BLaER1 treated with 17β-estradiol and CSF1 and Interleukin-3, amounts not matched to agents 10 nM and 100 nM (cell line): ENCODE results near the gene GNAI3.

ENCODE experiments used
- H3K27ac ChIP-seq, 11 experiments: shearing (Covaris generic); formaldehyde crosslinking; 2 replicates each; pipeline ENCODE4 v1.8.1; 2022
- H3K27me3 ChIP-seq, 11 experiments: shearing (Covaris generic); formaldehyde crosslinking; 2 replicates each; pipeline ENCODE4 v1.8.1; 2022
- H3K36me3 ChIP-seq, 11 experiments: shearing (Covaris generic); formaldehyde crosslinking; 2 replicates each; pipeline ENCODE4 v1.8.1; 2022
- H3K4me1 ChIP-seq, 10 experiments: shearing (Covaris generic); formaldehyde crosslinking; 2 replicates each; pipeline ENCODE4 v1.8.1; 2022
- H3K4me2 ChIP-seq, 11 experiments: shearing (Covaris generic); formaldehyde crosslinking; 2 replicates each; pipeline ENCODE4 v1.8.1; 2022
- H3K4me3 ChIP-seq, 10 experiments: shearing (Covaris generic); formaldehyde crosslinking; 2 replicates each; pipeline ENCODE4 v1.8.1; 2022
- H3K9ac ChIP-seq, 11 experiments: shearing (Covaris generic); formaldehyde crosslinking; 2 replicates each; pipeline ENCODE4 v1.8.1; 2022
- H3K9me3 ChIP-seq, 11 experiments: shearing (Covaris generic); formaldehyde crosslinking; replicated peaks in 1 of 11; 2 replicates each; pipeline ENCODE4 v1.8.1; 2022
- H4K20me1 ChIP-seq, 11 experiments: shearing (Covaris generic); formaldehyde crosslinking; 2 replicates each; pipeline ENCODE4 v1.8.1; 2022
- Cebpa-rat ChIP-seq, 11 experiments: shearing (Covaris generic); IDR thresholded peaks; 2 replicates each; pipeline ENCODE4 v1.8.1; 2022

The GNAI3 gene

GRCh38 chr1:109521002-109521951 lies 27.1 kb upstream of the GNAI3 start:
- Histone ChIP-seq H4K20me1 (no peaks in the 10 kb centered on the region), H3K4me2 (no peak overlapping the region), H3K9me3 (no peaks in the 10 kb centered on the region), H3K4me1 (no peaks in the 10 kb centered on the region; a peak in 1 of 20 replicates), H3K27ac (no peak overlapping the region), H3K27me3 (no peaks in the 10 kb centered on the region), H3K9ac (no peak overlapping the region), H3K4me3 (no peak overlapping the region), H3K36me3 (no peaks in the 10 kb centered on the region)
- no peak for TF ChIP-seq Cebpa-rat (IDR thresholded peaks at IDR 0.05)

- H3K27ac ChIP-seq, result no peak overlapping the region
- H3K9ac ChIP-seq, result no peak overlapping the region
- no peak overlapping the region for H3K4me3 ChIP-seq
- peaks cover 0 to 3% (median under 1%) of the 10 kb centered on the region in 10 experiments; a peak in 9 of 20 replicates for H3K4me1 ChIP-seq
- TF ChIP-seq Cebpa-rat (IDR thresholded peaks at IDR 0.05), result no peak
- H3K4me2 ChIP-seq, result no peak overlapping the region
- no peaks in the 10 kb centered on the region for H3K27me3 ChIP-seq
- no peaks in the 10 kb centered on the region for H3K36me3 ChIP-seq
- H3K9me3 ChIP-seq, result no peaks in the 10 kb centered on the region
- no peaks in the 10 kb centered on the region for H4K20me1 ChIP-seq
Measured at GRCh38 chr1:109522026-109522425, 26.4 kb upstream of the GNAI3 start.

- no peak overlapping the region for H3K4me3 ChIP-seq
- no peak overlapping the region for H3K27ac ChIP-seq
- H3K27me3 ChIP-seq, result no peaks in the 10 kb centered on the region
- no peak for TF ChIP-seq Cebpa-rat (IDR thresholded peaks at IDR 0.05)
- H4K20me1 ChIP-seq, result no peaks in the 10 kb centered on the region
- H3K9me3 ChIP-seq, result no peaks in the 10 kb centered on the region
- no peak overlapping the region for H3K4me2 ChIP-seq
- no peak overlapping the region for H3K9ac ChIP-seq
- H3K36me3 ChIP-seq, result no peaks in the 10 kb centered on the region
- H3K4me1 ChIP-seq, result peaks cover 0 to 14% (median 8%) of the 10 kb centered on the region in 10 experiments; a peak in 11 of 20 replicates
Measured at GRCh38 chr1:109523706-109524105, 24.7 kb upstream of the GNAI3 start.

GRCh38 chr1:109527098-109527811 lies 21.2 kb upstream of the GNAI3 start:
- no peak overlapping the region for H3K4me3 ChIP-seq
- H4K20me1 ChIP-seq, result no peaks in the 10 kb centered on the region
- no peaks in the 10 kb centered on the region for H3K36me3 ChIP-seq
- H3K27ac ChIP-seq, result no peak overlapping the region
- H3K27me3 ChIP-seq, result no peaks in the 10 kb centered on the region
- peaks cover 6 to 49% (median 41%) of the 10 kb centered on the region in 10 experiments; a peak in 18 of 20 replicates for H3K4me1 ChIP-seq
- TF ChIP-seq Cebpa-rat (IDR thresholded peaks at IDR 0.05), result no peak
- H3K9me3 ChIP-seq, result no peaks in the 10 kb centered on the region
- H3K4me2 ChIP-seq, result peak overlapping the region in 6 of 11 experiments; percentile 12 to 39 (median 27); a peak in 9 of 22 replicates
- no peak overlapping the region for H3K9ac ChIP-seq

GRCh38 chr1:109527846-109528695 lies 20.3 kb upstream of the GNAI3 start:
- Histone ChIP-seq H4K20me1 (no peaks in the 10 kb centered on the region), H3K9ac (no peak overlapping the region), H3K4me3 (no peak overlapping the region), H3K27ac (no peak overlapping the region), H3K4me2 (peak overlapping the region in 5 of 11 experiments; percentile 12 to 38 (median 22); a peak in 4 of 22 replicates), H3K27me3 (no peaks in the 10 kb centered on the region), H3K36me3 (no peaks in the 10 kb centered on the region), H3K9me3 (no peaks in the 10 kb centered on the region), H3K4me1 (peaks cover 11 to 57% (median 46%) of the 10 kb centered on the region in 10 experiments; a peak in 19 of 20 replicates)
- TF ChIP-seq Cebpa-rat (IDR thresholded peaks at IDR 0.05), result no peak

GRCh38 chr1:109528712-109529111 lies 19.7 kb upstream of the GNAI3 start:
- no peak for TF ChIP-seq Cebpa-rat (IDR thresholded peaks at IDR 0.05)
- peaks cover 11 to 57% (median 46%) of the 10 kb centered on the region in 10 experiments; a peak in 19 of 20 replicates for H3K4me1 ChIP-seq

GRCh38 chr1:109529881-109530456 lies 18.4 kb upstream of the GNAI3 start:
- Histone ChIP-seq H3K4me3 (no peak overlapping the region; a peak in 1 of 20 replicates), H3K9me3 (no peaks in the 10 kb centered on the region), H3K4me2 (peak overlapping the region in 9 of 11 experiments; percentile 48 to 86 (median 81); a peak in 18 of 22 replicates), H3K27ac (peak overlapping the region in 1 of 11 experiments; percentile 31; a peak in 2 of 22 replicates), H4K20me1 (no peaks in the 10 kb centered on the region), H3K36me3 (no peaks in the 10 kb centered on the region), H3K9ac (peak overlapping the region in 9 of 11 experiments; percentile 0 to 60 (median 42); a peak in 10 of 22 replicates), H3K4me1 (peaks cover 11 to 59% (median 47%) of the 10 kb centered on the region in 10 experiments; a peak in 19 of 20 replicates), H3K27me3 (no peaks in the 10 kb centered on the region)
- no peak for TF ChIP-seq Cebpa-rat (IDR thresholded peaks at IDR 0.05)

More at GRCh38 chr1:109528712-109529111, 19.7 kb upstream of the GNAI3 start:
- H3K4me2 ChIP-seq, result peak overlapping the region in 3 of 11 experiments; percentile 81 to 84 (median 82); a peak in 3 of 22 replicates
- no peak overlapping the region for H3K9ac ChIP-seq
- H4K20me1 ChIP-seq, result no peaks in the 10 kb centered on the region
- H3K4me3 ChIP-seq, result no peak overlapping the region
- H3K36me3 ChIP-seq, result no peaks in the 10 kb centered on the region
- no peaks in the 10 kb centered on the region for H3K27me3 ChIP-seq
- no peak overlapping the region for H3K27ac ChIP-seq
- no peaks in the 10 kb centered on the region for H3K9me3 ChIP-seq

GRCh38 chr1:109530457-109531087 lies 17.8 kb upstream of the GNAI3 start:
- Histone ChIP-seq H3K9me3 (no peaks in the 10 kb centered on the region), H3K4me1 (peaks cover 11 to 65% (median 53%) of the 10 kb centered on the region in 10 experiments; a peak in 19 of 20 replicates), H3K4me2 (peak overlapping the region; percentile 2 to 86 (median 81); a peak in 19 of 22 replicates), H3K27ac (no peak overlapping the region; a peak in 1 of 22 replicates), H3K36me3 (no peaks in the 10 kb centered on the region), H4K20me1 (no peaks in the 10 kb centered on the region; a peak in 1 of 22 replicates), H3K4me3 (no peak overlapping the region), H3K27me3 (no peaks in the 10 kb centered on the region), H3K9ac (peak overlapping the region in 6 of 11 experiments; percentile 0 to 60 (median 29); a peak in 7 of 22 replicates)
- TF ChIP-seq Cebpa-rat (IDR thresholded peaks at IDR 0.05), result no peak
